H1 (cell line): ENCODE data around the gene EEPD1. TPM values are rescaled to one million over a fixed set of nuclear protein-coding genes. Genes with fewer than 3 reads are reported as not detected.
A peak's percentile ranks its signal among the peaks of the same experiment; 100 is the strongest.

ENCODE experiments used
- CTCF ChIA-PET: fragments of 300-600 bp; sonication (Branson Sonifier 250); formaldehyde crosslinking; loops from one replicate; lab custom pipeline; 2021; ENCODE audit not compliant: partially characterized antibody; lab: Charles Lee
- POLR2A ChIA-PET: fragments of 300-600 bp; sonication (Branson Sonifier 250); formaldehyde crosslinking; loops from one replicate; lab custom pipeline; 2021; ENCODE audit warnings: inconsistent platforms; ENCODE audit not compliant: partially characterized antibody; lab: Charles Lee
- DNase-seq, 2 experiments: peaks; one replicate each; pipeline versions ENCODE4 v3.0.0 to v3.0.0-alpha.2; 2010 to 2022; ENCODE audit warnings: low spot score in 2 of 2, low read depth in 1 of 2, mixed read lengths in 1 of 2
- FAIRE-seq: peaks from 2 replicates; lab custom pipeline; 2011; peaks lifted over from hg19 to GRCh38; lab: Jason Lieb, UNC
- H2AFZ ChIP-seq: 2 replicates; pipeline ENCODE4 v1.8.1; 2012; ENCODE audit warnings: low read length, inconsistent platforms
- H2AK5ac ChIP-seq: 2 replicates; pipeline ENCODE4 v1.6.1; 2013; ENCODE audit warnings: low read depth, low read length
- H2BK120ac ChIP-seq: replicated peaks from 2 replicates; pipeline ENCODE3; 2013; ENCODE audit warnings: low read depth, low read length, inconsistent platforms
- H2BK12ac ChIP-seq: 2 replicates; pipeline ENCODE4 v1.6.1; 2013; ENCODE audit warnings: low read depth, low read length
- H2BK15ac ChIP-seq: 2 replicates; pipeline ENCODE4 v1.6.1; 2013; ENCODE audit warnings: low read length
- H2BK20ac ChIP-seq: 2 replicates; pipeline ENCODE4 v1.6.1; 2013; ENCODE audit warnings: low read length
- H2BK5ac ChIP-seq: 2 replicates; pipeline ENCODE4 v1.6.1; 2013; ENCODE audit warnings: low read depth, low read length
- H3K14ac ChIP-seq: 2 replicates; pipeline ENCODE4 v1.6.1; 2013; ENCODE audit warnings: inconsistent platforms; ENCODE audit not compliant: insufficient read length
- H3K18ac ChIP-seq: 2 replicates; pipeline ENCODE4 v1.6.1; 2013; ENCODE audit warnings: low read length; ENCODE audit errors: extremely low read depth
- H3K23ac ChIP-seq: 2 replicates; pipeline ENCODE4 v1.6.1; 2013; ENCODE audit warnings: inconsistent platforms; ENCODE audit not compliant: insufficient read length
- H3K23me2 ChIP-seq: 2 replicates; pipeline ENCODE4 v1.6.1; 2013; ENCODE audit warnings: low read depth, low read length
- H3K27ac ChIP-seq: 2 replicates; pipeline ENCODE4 v1.6.1; 2011; ENCODE audit warnings: low read depth, low read length, inconsistent platforms
- H3K27me3 ChIP-seq, 4 experiments: replicated peaks in 1 of 4; 1 replicate in 1 of 4; 2 replicates in 3 of 4; pipeline versions ENCODE4 v1.6.1 to v1.8.1; 2011 to 2013; ENCODE audit warnings: low read length in 3 of 4, mild to moderate bottlenecking in 3 of 4, inconsistent platforms in 2 of 4, mixed read lengths in 2 of 4, moderate library complexity in 1 of 4; ENCODE audit not compliant: control insufficient read depth in 3 of 4, insufficient read depth in 3 of 4; ENCODE audit errors: extremely low read depth in 1 of 4
- H3K36me3 ChIP-seq, 4 experiments: 2 replicates each; pipeline versions ENCODE4 v1.6.1 to v1.8.1; 2011 to 2013; ENCODE audit warnings: mild to moderate bottlenecking in 4 of 4, low read length in 3 of 4, moderate library complexity in 2 of 4, control low read depth in 1 of 4, inconsistent platforms in 1 of 4; ENCODE audit not compliant: insufficient read depth in 4 of 4, control insufficient read depth in 2 of 4
- H3K4ac ChIP-seq: replicated peaks from 2 replicates; pipeline ENCODE3; 2013; ENCODE audit warnings: low read length, low read depth, mixed read lengths, inconsistent platforms; ENCODE audit not compliant: insufficient read length
- H3K4me1 ChIP-seq, 4 experiments: replicated peaks in 1 of 4; 1 replicate in 1 of 4; 2 replicates in 3 of 4; pipeline versions ENCODE4 v1.6.1 to v1.8.1; 2011 to 2013; ENCODE audit warnings: low read length in 3 of 4, inconsistent platforms in 2 of 4, mixed read lengths in 1 of 4; ENCODE audit not compliant: insufficient read depth in 4 of 4, control insufficient read depth in 3 of 4
- H3K4me2 ChIP-seq, 2 experiments: 2 replicates each; pipeline versions ENCODE4 v1.6.1 to v1.8.1; 2011 to 2013; ENCODE audit warnings: low read depth in 2 of 2, low read length in 2 of 2, control low read depth in 1 of 2, inconsistent platforms in 1 of 2, mild to moderate bottlenecking in 1 of 2; ENCODE audit not compliant: insufficient read depth in 1 of 2
- H3K4me3 ChIP-seq, 4 experiments: fragments of 200-600, 300-600 bp in 1 of 4; sonication (generic), shearing (Covaris generic), sonication (Bioruptor Twin) in 1 of 4; 2 replicates each; pipeline versions ENCODE4 v1.5.1 to v1.8.1; 2011 to 2016; ENCODE audit warnings: low read length in 4 of 4, low read depth in 3 of 4, control low read depth in 2 of 4, inconsistent platforms in 2 of 4, mild to moderate bottlenecking in 2 of 4, mixed read lengths in 1 of 4, moderate library complexity in 1 of 4; ENCODE audit not compliant: insufficient read depth in 2 of 4; ENCODE audit errors: extremely low read depth in 1 of 4
- H3K56ac ChIP-seq: replicated peaks from 2 replicates; pipeline ENCODE3; 2013; ENCODE audit warnings: low read depth, mild to moderate bottlenecking, mixed read lengths, low read length, inconsistent platforms; ENCODE audit not compliant: insufficient read length
- H3K79me1 ChIP-seq: 2 replicates; pipeline ENCODE4 v1.6.1; 2013; ENCODE audit warnings: low read depth, low read length, control low read depth
- H3K79me2 ChIP-seq, 2 experiments: 2 replicates each; pipeline versions ENCODE4 v1.6.1 to v1.8.1; 2012 to 2013; ENCODE audit warnings: low read length in 2 of 2, mild to moderate bottlenecking in 2 of 2, inconsistent platforms in 1 of 2; ENCODE audit not compliant: insufficient read depth in 2 of 2, control insufficient read depth in 1 of 2
- H3K9ac ChIP-seq, 4 experiments: replicated peaks in 1 of 4; 1 replicate in 1 of 4; 2 replicates in 3 of 4; pipeline versions ENCODE4 v1.6.1 to v1.8.1; 2011 to 2013; ENCODE audit warnings: low read depth in 3 of 4, low read length in 3 of 4, control low read depth in 2 of 4, mild to moderate bottlenecking in 2 of 4, moderate library complexity in 2 of 4, inconsistent platforms in 1 of 4; ENCODE audit errors: extremely low read depth in 1 of 4
- H3K9me3 ChIP-seq, 2 experiments: 2 replicates each; pipeline versions ENCODE4 v1.6.1 to v1.8.1; 2012 to 2013; ENCODE audit warnings: mild to moderate bottlenecking in 2 of 2, moderate library complexity in 2 of 2, control low read depth in 1 of 2, inconsistent platforms in 1 of 2, low read depth in 1 of 2, low read length in 1 of 2, mixed read lengths in 1 of 2; ENCODE audit not compliant: insufficient read depth in 2 of 2
- H4K20me1 ChIP-seq, 2 experiments: replicated peaks in 1 of 2; 2 replicates each; pipeline versions ENCODE3 to v1.8.1; 2011 to 2013; ENCODE audit warnings: inconsistent platforms in 2 of 2, low read length in 2 of 2, mild to moderate bottlenecking in 1 of 2; ENCODE audit not compliant: insufficient read depth in 2 of 2, control insufficient read depth in 1 of 2
- H4K5ac ChIP-seq: 2 replicates; pipeline ENCODE4 v1.6.1; 2013; ENCODE audit warnings: low read length, low read depth, mixed read lengths, inconsistent platforms; ENCODE audit not compliant: insufficient read length
- H4K8ac ChIP-seq: 2 replicates; pipeline ENCODE4 v1.8.0; 2013; ENCODE audit warnings: mild to moderate bottlenecking, moderate library complexity, low read length, inconsistent platforms; ENCODE audit not compliant: insufficient read depth; ENCODE audit errors: extremely low read depth
- H4K91ac ChIP-seq: replicated peaks from 2 replicates; pipeline ENCODE3; 2013; ENCODE audit warnings: low read length, mixed read lengths, inconsistent platforms; ENCODE audit not compliant: insufficient read length
- WGBS, 2 experiments: shearing (Covaris generic) in 1 of 2; methylation state at CpG; one replicate each; pipeline versions ENCODE4 v1.1.6 to v1.1.7; 2013 to 2015; ENCODE audit warnings: low lambda C conversion rate in 2 of 2, mixed read lengths in 2 of 2, inconsistent platforms in 1 of 2, low coverage in 1 of 2, missing lambda C conversion rate in 1 of 2; ENCODE audit not compliant: insufficient replicate concordance in 2 of 2, insufficient coverage in 1 of 2, insufficient read length in 1 of 2; ENCODE audit errors: extremely low coverage in 1 of 2, missing lambda C conversion rate in 1 of 2; 5-methylcytosine and 5-hydroxymethylcytosine counted together
- polyA plus RNA-seq, 7 experiments: library from polyadenylated mRNA; depleted of rRNA in 3 of 7; stranded (reverse) in 5 of 7; unstranded in 2 of 7; fragments of >200 nt in 5 of 7; fragments of 200-250 nt in 2 of 7; gene quantifications; 1 replicate in 5 of 7; 2 replicates in 1 of 7; 4 replicates in 1 of 7; pipeline versions ENCODE4 v1.2.1 to v1.2.3, GENCODE V29; 2011 to 2013; ENCODE audit warnings: missing spikeins in 2 of 7, mixed read lengths in 2 of 7
- total RNA-seq: library from RNA; stranded (reverse); fragmentation: NEBNext Ultra II Directional; extraction: Animal tissue kit (Norgen Biotek cat#: 25700); gene quantifications from 2 replicates; pipeline ENCODE4 v1.2.1, GENCODE V29; 2021

The EEPD1 gene
- total and polyA plus RNA-seq, 2 of the 8 experiments (the other 6 are each of a cell fraction or from before 2014, with no cell fraction given), result 3.1 to 7.8 TPM

- Histone ChIP-seq H3K9ac (no peak overlapping the region), H3K79me2 (no peaks in the 10 kb centered on the region), H2BK5ac (no peak overlapping the region), H3K4me3 (no peak overlapping the region), H2BK15ac (no peak overlapping the region), H4K5ac (no peak overlapping the region), H3K18ac (no peak overlapping the region), H2AK5ac (0 out of 2 replicates have a peak overlapping the region, but pooled peaks have one; percentile 40), H3K56ac (no peak overlapping the region), H4K20me1 (no peaks in the 10 kb centered on the region), H3K36me3 (peaks cover 0 to 3% (median 0%) of the 10 kb centered on the region in 4 experiments; a peak in 1 of 8 replicates), H2BK120ac (no peak overlapping the region), H3K27ac (no peak overlapping the region), H3K23me2 (no peaks in the 10 kb centered on the region), H4K91ac (no peak overlapping the region), H2AFZ (no peak overlapping the region), H3K14ac (no peak overlapping the region), H4K8ac (no peak overlapping the region), H2BK12ac (no peak overlapping the region), H3K23ac (peak overlapping the region; percentile 36), H3K9me3 (no peaks in the 10 kb centered on the region), H2BK20ac (no peak overlapping the region), H3K4me1 (no peaks in the 10 kb centered on the region; a peak in 2 of 7 replicates), H3K27me3 (no peaks in the 10 kb centered on the region), H3K79me1 (no peaks in the 10 kb centered on the region), H3K4me2 (no peak overlapping the region), H3K4ac (no peak overlapping the region)
- ChIA-PET POLR2A (no interaction called here), CTCF (interaction anchor here (1.3 to 4.8 kb wide), 3 partner anchors 7 to 22 kb away, joined by 4 to 40 read pairs (median 6); no protein-coding TSS in a partner anchor)
- no peak for FAIRE-seq
- DNase-seq, result no peak
- 90% methylated on average over 7 of the region's 7 CpGs; no CpG with 5 or more reads in 1 of the 2 experiments for WGBS, 2 experiments
Observed at GRCh38 chr7:36297364-36298009, 144.4 kb downstream of the EEPD1 start.
